MM.1S (cell line): Measurements from ENCODE around the gene FAM229A.

ENCODE experiments used
- EZH2 ChIP-seq: fragments of 300-600 bp; sonication (generic); optimal IDR thresholded peaks from 2 replicates; pipeline ENCODE3; 2017; ENCODE audit warnings: low read depth, mild to moderate bottlenecking, antibody characterized with exemption, low read length, mixed read lengths
- TF ChIP-seq, protein P1 (sequence below): fragments of 300-600 bp; sonication (generic); IDR thresholded peaks from 2 replicates; pipeline ENCODE4 v1.5.1; 2016; ENCODE audit warnings: antibody characterized with exemption, low read length, mixed read lengths

DNA sequence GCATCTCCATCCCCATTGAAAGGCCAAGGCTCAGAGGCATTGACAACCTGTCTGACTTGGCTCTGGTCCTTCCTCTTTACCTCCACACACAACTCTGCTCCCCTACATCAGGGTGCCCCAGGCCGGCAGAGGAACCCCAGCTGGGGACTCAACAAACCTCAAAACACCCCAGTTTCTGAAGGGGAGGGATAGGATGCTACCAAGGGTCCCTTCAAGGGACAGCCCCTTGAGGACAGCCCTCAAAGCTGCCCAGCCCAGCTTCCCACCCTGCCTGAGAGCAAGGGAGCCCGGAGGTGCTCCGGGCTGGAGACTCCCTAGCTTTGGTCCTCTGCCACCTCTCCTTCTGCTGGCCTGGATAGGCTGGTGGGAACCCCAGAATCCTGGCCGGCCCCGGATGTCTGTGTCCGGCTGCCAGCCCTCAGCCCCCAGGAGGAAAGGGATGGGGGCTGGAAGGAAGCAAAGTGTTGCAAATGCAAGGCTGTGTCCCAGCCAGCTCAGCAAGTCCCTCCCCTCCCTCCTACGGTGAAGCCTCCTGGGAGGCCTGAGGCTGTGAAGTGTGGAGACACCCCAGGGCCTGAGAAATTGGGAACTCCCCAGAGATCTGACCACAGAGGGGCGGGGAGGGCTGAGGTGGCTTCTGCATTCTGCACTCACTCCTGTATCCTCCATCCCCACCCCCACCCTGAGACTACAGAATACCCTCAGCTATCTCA lies 25.2 kb downstream of the FAM229A start:
- TF ChIP-seq, protein P1, sequence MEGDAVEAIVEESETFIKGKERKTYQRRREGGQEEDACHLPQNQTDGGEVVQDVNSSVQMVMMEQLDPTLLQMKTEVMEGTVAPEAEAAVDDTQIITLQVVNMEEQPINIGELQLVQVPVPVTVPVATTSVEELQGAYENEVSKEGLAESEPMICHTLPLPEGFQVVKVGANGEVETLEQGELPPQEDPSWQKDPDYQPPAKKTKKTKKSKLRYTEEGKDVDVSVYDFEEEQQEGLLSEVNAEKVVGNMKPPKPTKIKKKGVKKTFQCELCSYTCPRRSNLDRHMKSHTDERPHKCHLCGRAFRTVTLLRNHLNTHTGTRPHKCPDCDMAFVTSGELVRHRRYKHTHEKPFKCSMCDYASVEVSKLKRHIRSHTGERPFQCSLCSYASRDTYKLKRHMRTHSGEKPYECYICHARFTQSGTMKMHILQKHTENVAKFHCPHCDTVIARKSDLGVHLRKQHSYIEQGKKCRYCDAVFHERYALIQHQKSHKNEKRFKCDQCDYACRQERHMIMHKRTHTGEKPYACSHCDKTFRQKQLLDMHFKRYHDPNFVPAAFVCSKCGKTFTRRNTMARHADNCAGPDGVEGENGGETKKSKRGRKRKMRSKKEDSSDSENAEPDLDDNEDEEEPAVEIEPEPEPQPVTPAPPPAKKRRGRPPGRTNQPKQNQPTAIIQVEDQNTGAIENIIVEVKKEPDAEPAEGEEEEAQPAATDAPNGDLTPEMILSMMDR: no peak
- no peak for TF ChIP-seq EZH2
